Astrocyte of the spinal cord (primary cell): ENCODE results near the gene ARHGAP44.

Experiments used
- DNase-seq: peaks from one replicate; pipeline ENCODE4 v3.0.0; 2011; ENCODE audit warnings: low read depth, low spot score
- H3K4me3 ChIP-seq: 2 replicates; pipeline ENCODE4 v1.5.1; 2011; ENCODE audit warnings: low read depth, mild to moderate bottlenecking, low read length, moderate library complexity
- CTCF ChIP-seq: IDR thresholded peaks from 2 replicates; pipeline ENCODE4 v1.5.1; 2012; ENCODE audit warnings: low read depth, mild to moderate bottlenecking, low read length, inconsistent platforms
- in situ Hi-C: cut with HindIII; loops from 2 replicates; pipeline ENCODE4 v1.10.0; 2017; ENCODE audit warnings: low sequenced_read_pairs

Gene ARHGAP44

DNA sequence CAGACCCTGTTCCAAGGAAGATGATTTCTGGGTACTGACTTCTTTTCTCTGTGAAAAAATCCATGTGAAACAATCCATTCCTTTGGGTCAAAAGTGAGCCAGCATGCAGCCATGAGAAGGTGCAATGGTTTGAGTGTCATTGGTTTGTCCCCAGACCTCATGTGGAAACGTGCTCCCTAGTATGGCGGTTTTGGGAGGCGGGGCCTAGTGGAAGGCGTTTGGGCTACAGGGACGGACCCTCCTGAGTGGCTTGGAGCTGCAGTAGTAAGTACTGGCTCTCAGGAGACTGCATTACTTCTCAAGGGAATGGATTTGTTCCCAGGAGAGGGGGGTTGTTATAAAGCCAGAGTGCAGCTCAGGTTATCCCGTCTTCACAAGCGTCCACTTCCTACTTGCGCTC is 209.2 kb downstream of the ARHGAP44 start:
- in situ Hi-C loops: no loop called here
- no peak for DNase-seq
- H3K4me3 ChIP-seq: no peak overlapping the region
- no peak for TF ChIP-seq CTCF

DNA sequence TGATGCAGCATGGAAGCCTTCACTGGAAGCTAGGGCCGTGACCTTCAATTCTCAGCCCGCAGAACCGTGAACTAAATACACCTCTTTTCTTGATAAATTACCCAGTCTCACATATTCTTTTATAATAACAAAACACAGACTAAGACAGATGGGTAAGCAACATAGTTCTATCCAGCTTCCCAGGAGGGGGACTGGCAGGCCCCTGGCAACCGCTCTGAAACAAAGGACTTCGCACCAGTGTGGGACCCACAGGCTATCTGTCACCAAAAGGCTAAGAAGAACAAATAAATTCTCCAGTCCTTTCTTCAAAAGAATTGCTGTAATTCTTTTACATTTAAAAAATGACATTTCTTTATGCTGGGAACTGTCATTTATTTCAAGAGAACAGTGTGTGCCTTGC is 209.6 kb downstream of the ARHGAP44 start:
- in situ Hi-C loops: no loop called here

GRCh38 chr17:13000561-13000960 is 211.3 kb downstream of the ARHGAP44 start:
- TF ChIP-seq CTCF: no peak
- in situ Hi-C loops: no loop called here
- no peak overlapping the region for H3K4me3 ChIP-seq
- no peak for DNase-seq

More for the DNA sequence above, 209.6 kb downstream of the ARHGAP44 start:
- TF ChIP-seq CTCF: no peak
- no peak for DNase-seq
- H3K4me3 ChIP-seq: no peak overlapping the region

DNA sequence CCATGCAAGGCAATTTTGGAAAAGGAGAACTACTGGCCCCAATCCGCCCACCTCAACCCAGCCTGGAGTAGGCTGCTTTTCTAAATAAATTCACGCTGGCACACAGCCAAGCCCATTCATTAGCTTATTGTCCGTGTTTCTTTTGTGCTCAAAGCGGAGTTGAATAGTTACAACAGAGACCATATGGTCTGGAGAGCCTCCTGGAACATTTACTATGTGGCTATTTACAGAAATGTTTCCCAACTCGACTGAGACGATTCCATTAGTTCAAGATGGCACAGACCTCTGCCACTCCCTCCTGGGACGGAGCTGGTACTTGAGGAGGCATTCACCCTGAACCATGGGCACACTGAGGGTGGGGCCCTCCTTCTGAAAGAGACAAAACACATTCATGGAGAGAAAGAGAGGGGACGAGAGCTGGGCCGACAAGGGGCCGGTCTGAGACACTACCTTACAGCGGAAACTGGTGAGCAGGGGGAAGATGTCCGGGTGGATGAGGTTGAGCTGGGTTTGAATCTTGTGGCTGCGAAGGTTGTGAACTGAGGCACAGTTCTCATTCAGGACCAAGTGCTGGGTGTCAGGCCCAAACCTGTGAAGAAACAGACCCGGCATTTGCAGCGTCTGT is 212.8 kb downstream of the ARHGAP44 start:
- in situ Hi-C loops: no loop called here
- TF ChIP-seq CTCF: no peak
- no peak overlapping the region for H3K4me3 ChIP-seq
- DNase-seq: no peak

DNA sequence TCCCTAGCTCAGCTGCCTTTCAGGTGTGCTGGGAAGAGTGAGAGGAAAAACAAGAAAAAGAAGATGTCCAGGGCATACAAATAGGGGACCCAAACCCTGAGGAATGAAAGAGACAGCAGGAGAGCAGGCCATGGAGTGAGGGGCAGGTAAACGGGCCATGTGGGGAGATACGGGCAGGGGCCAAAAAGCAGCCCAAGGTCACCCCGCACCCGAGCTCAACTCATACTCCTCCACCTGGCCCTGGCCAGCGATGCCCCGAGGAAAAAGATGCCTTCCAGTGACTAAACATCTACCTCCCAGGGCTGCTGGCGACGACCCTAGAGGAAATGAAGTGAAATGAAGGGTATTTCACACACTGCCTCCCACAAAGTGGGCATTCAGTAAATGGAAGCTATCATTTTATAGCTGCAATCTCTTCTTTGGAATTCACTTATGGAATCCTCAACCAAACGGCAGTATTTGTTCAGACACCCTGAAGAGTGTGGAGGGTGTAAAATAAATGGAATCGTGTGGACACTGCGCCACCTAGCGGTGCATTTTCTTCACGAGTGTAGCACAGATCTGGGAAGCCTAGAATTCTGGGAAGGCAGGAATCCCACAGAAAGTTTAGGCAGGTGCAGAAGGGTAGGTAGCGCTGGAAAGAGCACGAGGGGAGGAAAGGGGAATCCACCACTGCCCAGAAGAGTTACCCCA is 213.6 kb downstream of the ARHGAP44 start:
- no peak overlapping the region for H3K4me3 ChIP-seq
- DNase-seq: peak; percentile 77
- TF ChIP-seq CTCF: peak; percentile 73
- in situ Hi-C loops: no loop called here

DNA sequence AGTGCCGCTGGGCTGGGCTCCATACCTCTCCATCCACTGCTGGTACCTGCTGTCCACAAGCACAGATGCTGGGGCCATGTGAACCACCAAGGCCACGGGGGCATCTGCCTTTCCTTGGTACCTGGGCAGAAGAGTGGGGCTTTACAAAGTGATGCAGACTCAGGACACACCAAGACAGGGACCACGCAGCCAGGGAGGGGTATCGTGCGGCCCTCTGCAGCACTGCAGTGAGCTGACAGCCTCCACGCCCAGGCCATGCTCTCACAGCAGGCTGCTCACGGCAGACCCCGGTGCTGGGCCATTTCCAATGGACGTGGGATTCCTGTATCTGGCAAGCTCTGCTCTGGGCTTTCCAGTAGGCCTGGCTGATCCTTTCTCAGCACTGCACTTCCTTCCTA is 214.2 kb downstream of the ARHGAP44 start:
- DNase-seq: no peak
- no peak overlapping the region for H3K4me3 ChIP-seq
- in situ Hi-C loops: no loop called here
- TF ChIP-seq CTCF: no peak
